ENCODE data around the gene ARL16.

DNA sequence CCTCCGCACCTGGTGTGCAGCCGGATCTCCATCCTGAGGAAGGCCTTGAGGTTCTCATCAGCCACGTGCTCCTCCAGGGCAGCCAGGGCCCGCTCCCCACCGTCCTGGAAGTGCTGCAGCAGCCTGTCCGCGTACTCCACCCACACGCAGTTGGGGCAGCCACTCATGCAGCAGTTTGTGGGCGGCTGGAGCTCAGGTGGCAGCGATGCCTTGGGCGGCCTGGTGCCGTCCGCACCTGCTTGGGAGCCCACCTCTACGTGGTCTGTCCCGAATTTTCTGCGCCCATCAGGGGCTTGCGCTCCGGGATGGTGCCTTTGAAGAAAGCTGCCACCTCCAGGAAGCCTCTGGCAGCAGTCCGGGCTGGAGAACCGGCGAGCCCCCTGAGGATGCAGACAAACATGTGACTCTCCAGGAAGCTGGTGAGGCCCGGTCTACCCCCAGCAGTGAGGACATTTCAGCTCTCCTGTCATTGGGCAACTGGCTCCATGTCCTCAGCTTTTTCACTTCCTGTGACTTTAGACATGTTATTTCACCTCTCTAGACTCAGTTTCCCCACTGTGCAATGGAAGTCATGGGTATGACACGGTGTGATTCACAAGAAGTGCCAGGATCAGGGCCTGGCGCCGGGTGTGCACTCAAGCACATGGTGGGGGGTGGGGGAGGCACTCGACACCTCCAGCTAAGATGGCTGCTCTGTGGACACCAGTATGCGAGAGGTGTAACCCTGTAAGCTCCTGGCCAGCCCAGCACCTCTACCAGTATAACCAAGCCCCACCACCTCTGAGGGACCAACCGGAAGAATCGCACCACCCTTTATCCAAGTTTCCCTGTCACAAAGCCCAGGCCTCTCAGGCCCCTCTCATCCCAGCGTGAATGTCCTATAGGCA lies 18.1 kb downstream of the ARL16 start:
- TF ChIP-seq, protein P1, sequence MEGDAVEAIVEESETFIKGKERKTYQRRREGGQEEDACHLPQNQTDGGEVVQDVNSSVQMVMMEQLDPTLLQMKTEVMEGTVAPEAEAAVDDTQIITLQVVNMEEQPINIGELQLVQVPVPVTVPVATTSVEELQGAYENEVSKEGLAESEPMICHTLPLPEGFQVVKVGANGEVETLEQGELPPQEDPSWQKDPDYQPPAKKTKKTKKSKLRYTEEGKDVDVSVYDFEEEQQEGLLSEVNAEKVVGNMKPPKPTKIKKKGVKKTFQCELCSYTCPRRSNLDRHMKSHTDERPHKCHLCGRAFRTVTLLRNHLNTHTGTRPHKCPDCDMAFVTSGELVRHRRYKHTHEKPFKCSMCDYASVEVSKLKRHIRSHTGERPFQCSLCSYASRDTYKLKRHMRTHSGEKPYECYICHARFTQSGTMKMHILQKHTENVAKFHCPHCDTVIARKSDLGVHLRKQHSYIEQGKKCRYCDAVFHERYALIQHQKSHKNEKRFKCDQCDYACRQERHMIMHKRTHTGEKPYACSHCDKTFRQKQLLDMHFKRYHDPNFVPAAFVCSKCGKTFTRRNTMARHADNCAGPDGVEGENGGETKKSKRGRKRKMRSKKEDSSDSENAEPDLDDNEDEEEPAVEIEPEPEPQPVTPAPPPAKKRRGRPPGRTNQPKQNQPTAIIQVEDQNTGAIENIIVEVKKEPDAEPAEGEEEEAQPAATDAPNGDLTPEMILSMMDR (IDR thresholded peaks at IDR 0.05; ENCODE audit: insufficient read depth, low read depth, low read length): no peak
- TF ChIP-seq EZH2 (IDR thresholded peaks at IDR 0.05; ENCODE audit: insufficient read depth, low read length): no peak

Measured in astrocyte (in vitro differentiated cells and primary cell).